ENCODE data around the gene SLC16A14.

DNA sequence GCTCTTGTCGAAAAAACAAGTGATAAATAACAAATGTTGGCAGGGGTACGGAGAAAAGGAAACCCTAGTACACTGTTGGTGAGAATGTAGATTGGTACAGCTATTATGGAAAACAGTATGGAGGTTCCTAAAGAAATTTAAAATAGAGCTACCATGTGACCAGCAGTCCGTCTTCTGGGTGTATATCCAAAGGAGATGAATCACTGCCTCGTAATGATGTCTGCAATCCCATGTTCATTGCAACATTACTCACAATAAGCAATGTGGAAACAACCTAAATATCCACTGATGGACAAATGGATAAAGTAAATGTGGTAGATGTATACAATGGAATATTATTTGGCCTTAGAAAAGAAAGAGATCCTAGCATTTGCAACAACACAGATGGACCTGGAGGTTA is 50.6 kb downstream of the SLC16A14 start:
- TF ChIP-seq CTCF (IDR thresholded peaks at IDR 0.05; ENCODE audit: insufficient read depth, low read length) (no peak), GABPA (IDR thresholded peaks at IDR 0.05; ENCODE audit: low read depth) (no peak)

Data from HL-60 (cell line).